Testis (tissue), 2 donors: ENCODE measurements around the gene STX1B.

Experiments
- POLR2A ChIP-seq: fragments of 450-650 bp; IDR thresholded peaks from one replicate; pipeline ENCODE4 v1.6.1; 2017; ENCODE audit warnings: antibody characterized with exemption, mild to moderate bottlenecking, moderate library complexity
- TF ChIP-seq, protein P1 (sequence below), 3 experiments: fragments of 450-650 bp in 2 of 3; fragments of 200-600 bp in 1 of 3; sonication (generic) in 1 of 3; IDR thresholded peaks; one replicate each; pipeline ENCODE4 v1.5.1; 2016 to 2019; ENCODE audit warnings: antibody characterized with exemption in 3 of 3, mild to moderate bottlenecking in 2 of 3, moderate library complexity in 1 of 3

DNA sequence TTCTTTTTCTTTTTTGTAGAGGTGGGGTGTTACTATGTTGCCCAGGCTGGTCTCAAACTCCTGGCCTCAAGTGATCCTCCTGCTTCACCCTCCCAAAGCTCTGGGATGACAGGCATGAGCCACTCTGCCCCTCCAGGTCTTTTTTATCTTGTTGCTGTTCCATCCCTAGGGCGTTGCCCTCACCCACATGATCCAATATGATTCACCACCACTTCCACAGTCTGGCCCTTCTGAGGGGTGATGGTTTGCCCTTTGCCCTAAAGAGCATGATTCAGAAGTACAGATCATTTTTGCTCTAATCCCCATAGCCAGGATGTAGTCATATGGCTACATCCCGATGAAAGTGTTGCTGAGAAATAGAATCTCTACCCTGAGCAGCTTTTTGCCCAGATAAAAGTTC is 41.7 kb upstream of the STX1B start:
- no peak for TF ChIP-seq POLR2A
- TF ChIP-seq, protein P1, sequence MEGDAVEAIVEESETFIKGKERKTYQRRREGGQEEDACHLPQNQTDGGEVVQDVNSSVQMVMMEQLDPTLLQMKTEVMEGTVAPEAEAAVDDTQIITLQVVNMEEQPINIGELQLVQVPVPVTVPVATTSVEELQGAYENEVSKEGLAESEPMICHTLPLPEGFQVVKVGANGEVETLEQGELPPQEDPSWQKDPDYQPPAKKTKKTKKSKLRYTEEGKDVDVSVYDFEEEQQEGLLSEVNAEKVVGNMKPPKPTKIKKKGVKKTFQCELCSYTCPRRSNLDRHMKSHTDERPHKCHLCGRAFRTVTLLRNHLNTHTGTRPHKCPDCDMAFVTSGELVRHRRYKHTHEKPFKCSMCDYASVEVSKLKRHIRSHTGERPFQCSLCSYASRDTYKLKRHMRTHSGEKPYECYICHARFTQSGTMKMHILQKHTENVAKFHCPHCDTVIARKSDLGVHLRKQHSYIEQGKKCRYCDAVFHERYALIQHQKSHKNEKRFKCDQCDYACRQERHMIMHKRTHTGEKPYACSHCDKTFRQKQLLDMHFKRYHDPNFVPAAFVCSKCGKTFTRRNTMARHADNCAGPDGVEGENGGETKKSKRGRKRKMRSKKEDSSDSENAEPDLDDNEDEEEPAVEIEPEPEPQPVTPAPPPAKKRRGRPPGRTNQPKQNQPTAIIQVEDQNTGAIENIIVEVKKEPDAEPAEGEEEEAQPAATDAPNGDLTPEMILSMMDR (IDR thresholded peaks at IDR 0.05): no peak
